OCI-LY3 (cell line): ENCODE results near the gene CD72.

Experiments used
- H2AFZ ChIP-seq: fragments of 200-600, 300-600 bp; shearing (Covaris generic); 2 replicates; pipeline ENCODE4 v1.6.0; 2014; ENCODE audit warnings: antibody characterized with exemption, low read depth, low read length
- H3K27ac ChIP-seq: fragments of 200-600, 300-600 bp; sonication (generic); 2 replicates; pipeline ENCODE4 v1.5.1; 2014; ENCODE audit warnings: mild to moderate bottlenecking, low read length, moderate library complexity, mixed read lengths
- H3K27me3 ChIP-seq: fragments of 200-600, 300-600 bp; sonication (generic); 2 replicates; pipeline ENCODE4 v1.6.1; 2014; ENCODE audit warnings: low read depth, low read length, mixed read lengths
- H3K36me3 ChIP-seq: fragments of 200-600, 300-600 bp; sonication (generic); replicated peaks from 2 replicates; pipeline ENCODE3; 2014; ENCODE audit warnings: low read depth, low read length, mixed read lengths
- H3K4me1 ChIP-seq: fragments of 300-600, 200-600 bp; sonication (generic); 2 replicates; pipeline ENCODE4 v1.6.1; 2014; ENCODE audit warnings: low read length, mixed read lengths
- H3K4me2 ChIP-seq: fragments of 200-600, 300-600 bp; sonication (generic); 2 replicates; pipeline ENCODE4 v1.6.1; 2014; ENCODE audit warnings: low read length, mixed read lengths
- H3K4me3 ChIP-seq: fragments of 300-600, 200-600 bp; sonication (generic); 2 replicates; pipeline ENCODE4 v1.5.1; 2014; ENCODE audit warnings: antibody characterized with exemption, mild to moderate bottlenecking, low read length, moderate library complexity
- H3K79me2 ChIP-seq: fragments of 300-600, 200-600 bp; shearing (Covaris generic); 2 replicates; pipeline ENCODE4 v1.6.1; 2014; ENCODE audit warnings: mild to moderate bottlenecking, low read length, mixed read lengths
- H3K9ac ChIP-seq: fragments of 300-600, 200-600 bp; shearing (Covaris generic); 2 replicates; pipeline ENCODE4 v1.6.0; 2014; ENCODE audit warnings: mild to moderate bottlenecking, low read length, moderate library complexity
- H3K9me3 ChIP-seq: fragments of 200-600, 300-600 bp; shearing (Covaris generic); 2 replicates; pipeline ENCODE4 v1.6.1; 2014; ENCODE audit warnings: low read length, mixed read lengths; ENCODE audit not compliant: insufficient read depth
- H4K20me1 ChIP-seq: fragments of 200-600, 300-600 bp; sonication (generic); 2 replicates; pipeline ENCODE4 v1.6.1; 2016; ENCODE audit warnings: low read length, mixed read lengths; ENCODE audit not compliant: insufficient read depth
- EZH2phosphoT487 ChIP-seq: fragments of 200-600 bp; shearing (Covaris generic); IDR thresholded peaks from 2 replicates; pipeline ENCODE4 v1.6.1; 2018; ENCODE audit warnings: antibody characterized with exemption, mixed run types, low read depth
- TF ChIP-seq, protein P1 (sequence below): fragments of 200-600, 300-600 bp; sonication (generic); IDR thresholded peaks from 2 replicates; pipeline ENCODE4 v1.5.1; 2014; ENCODE audit warnings: antibody characterized with exemption, low read length, low read depth

CD72 gene

GRCh38 chr9:35652829-35653209 lies 34.6 kb upstream of the CD72 start:
- Histone ChIP-seq H3K4me1 (peaks cover 54% of the 10 kb centered on the region), H3K27ac (no peak overlapping the region), H3K4me3 (no peak overlapping the region), H2AFZ (no peak overlapping the region), H3K27me3 (no peaks in the 10 kb centered on the region), H3K36me3 (no peaks in the 10 kb centered on the region), H3K9ac (no peak overlapping the region), H3K79me2 (peaks cover 10% of the 10 kb centered on the region), H4K20me1 (no peaks in the 10 kb centered on the region), H3K4me2 (no peak overlapping the region), H3K9me3 (no peaks in the 10 kb centered on the region)
- TF ChIP-seq, protein P1, sequence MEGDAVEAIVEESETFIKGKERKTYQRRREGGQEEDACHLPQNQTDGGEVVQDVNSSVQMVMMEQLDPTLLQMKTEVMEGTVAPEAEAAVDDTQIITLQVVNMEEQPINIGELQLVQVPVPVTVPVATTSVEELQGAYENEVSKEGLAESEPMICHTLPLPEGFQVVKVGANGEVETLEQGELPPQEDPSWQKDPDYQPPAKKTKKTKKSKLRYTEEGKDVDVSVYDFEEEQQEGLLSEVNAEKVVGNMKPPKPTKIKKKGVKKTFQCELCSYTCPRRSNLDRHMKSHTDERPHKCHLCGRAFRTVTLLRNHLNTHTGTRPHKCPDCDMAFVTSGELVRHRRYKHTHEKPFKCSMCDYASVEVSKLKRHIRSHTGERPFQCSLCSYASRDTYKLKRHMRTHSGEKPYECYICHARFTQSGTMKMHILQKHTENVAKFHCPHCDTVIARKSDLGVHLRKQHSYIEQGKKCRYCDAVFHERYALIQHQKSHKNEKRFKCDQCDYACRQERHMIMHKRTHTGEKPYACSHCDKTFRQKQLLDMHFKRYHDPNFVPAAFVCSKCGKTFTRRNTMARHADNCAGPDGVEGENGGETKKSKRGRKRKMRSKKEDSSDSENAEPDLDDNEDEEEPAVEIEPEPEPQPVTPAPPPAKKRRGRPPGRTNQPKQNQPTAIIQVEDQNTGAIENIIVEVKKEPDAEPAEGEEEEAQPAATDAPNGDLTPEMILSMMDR = no peak
- TF ChIP-seq EZH2phosphoT487 = no peak

DNA sequence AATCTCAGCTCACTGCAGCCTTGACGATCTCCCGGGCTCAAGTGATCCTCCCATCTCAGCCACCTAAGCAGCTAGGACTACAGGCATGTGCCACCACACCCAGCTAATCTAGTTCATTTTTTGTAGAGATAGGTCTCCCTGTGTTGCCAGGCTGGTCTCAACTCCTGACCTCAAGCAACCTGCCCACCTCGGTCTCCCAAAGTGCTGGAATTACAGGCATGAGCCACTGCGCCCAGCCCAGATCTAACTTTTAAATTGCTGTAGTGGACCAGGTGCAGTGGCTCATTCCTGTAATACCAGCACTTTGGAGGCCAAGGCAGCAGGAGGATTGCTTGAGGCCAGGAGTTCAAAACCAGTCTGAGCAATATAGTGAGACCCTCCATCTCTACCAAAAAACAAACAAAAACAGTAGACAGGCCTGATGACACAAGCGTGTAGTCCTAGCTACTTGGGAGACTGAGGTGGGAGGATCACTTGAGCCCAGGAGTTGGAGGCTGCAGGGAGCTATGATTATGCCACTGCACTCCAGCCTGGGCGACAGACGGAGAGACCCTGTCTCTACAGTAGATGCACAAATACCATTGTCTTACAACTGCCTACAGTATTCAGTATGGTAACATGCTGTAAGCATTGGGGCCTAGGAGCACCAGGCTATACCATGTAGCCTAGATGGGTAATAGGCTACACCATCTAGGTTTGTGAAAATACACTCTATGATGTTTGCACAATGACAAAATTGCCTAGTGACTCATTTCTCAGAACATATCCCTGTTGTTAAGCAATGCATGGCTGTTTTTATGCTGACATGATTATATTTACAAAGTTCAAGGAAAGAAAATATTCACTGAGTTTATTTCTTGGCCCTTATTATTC lies 34.0 kb upstream of the CD72 start:
- TF ChIP-seq EZH2phosphoT487 = no peak
- TF ChIP-seq, protein P1 = no peak
- Histone ChIP-seq H3K9ac (no peak overlapping the region), H3K27me3 (no peaks in the 10 kb centered on the region), H3K9me3 (no peaks in the 10 kb centered on the region), H3K27ac (no peak overlapping the region), H3K79me2 (peaks cover 10% of the 10 kb centered on the region), H4K20me1 (no peaks in the 10 kb centered on the region), H3K4me3 (no peak overlapping the region), H3K4me1 (peaks cover 56% of the 10 kb centered on the region), H3K36me3 (no peaks in the 10 kb centered on the region), H3K4me2 (peak overlapping the region; percentile 6; the same call in 1 of the 2 replicates), H2AFZ (no peak overlapping the region)

DNA sequence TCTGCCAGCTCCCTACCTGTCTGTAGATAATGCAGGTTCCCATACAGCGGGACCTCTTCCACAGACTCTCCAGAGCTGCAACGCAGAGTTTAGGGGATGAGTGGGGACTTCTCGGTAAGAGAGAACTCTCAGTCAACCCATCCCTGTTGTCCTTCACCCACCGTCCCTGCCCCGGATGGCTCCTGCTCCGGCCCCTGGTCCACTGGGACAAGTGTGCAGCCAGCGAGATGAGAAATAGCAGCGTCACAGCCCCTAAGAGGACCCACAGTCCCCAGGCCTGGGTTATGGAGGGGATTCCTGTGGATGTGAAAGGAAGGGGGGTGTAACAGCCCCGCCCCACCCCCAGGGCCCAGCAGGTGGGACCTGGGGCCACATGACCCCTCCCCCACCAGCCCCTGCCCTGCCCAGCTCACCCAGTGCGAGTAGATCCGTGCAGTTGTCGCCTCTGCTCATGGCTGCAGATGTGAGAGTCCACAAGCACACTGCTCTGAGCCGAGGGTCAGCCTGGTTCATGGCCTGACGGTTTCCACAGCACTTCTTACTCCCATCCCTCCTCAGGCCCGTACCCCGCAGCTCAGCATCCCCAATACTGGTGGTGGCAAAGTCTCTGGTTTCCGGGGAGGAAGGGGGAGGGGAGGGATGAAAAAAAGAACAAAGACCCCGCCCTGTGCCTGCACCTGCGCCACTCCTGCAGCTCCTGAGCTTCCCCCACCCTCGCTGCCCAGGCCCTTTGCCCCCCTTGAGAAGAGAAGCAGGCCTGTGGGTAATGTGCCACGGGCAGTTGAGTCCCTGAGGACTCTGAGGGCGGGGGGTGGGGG lies 32.3 kb upstream of the CD72 start, which contains the start of gene SIT1:
Gene SIT1 (minus strand): TSS at position 591 of the 818 bp plus-strand sequence. CDS start 78 bp downstream, at position 513.
- H3K4me3 ChIP-seq = peak within 1 kb of the TSS; percentile 88
- H2AFZ ChIP-seq = peak within 1 kb of the TSS; percentile 73
- no peaks in the 10 kb centered on the region for H3K9me3 ChIP-seq
- H3K79me2 ChIP-seq = peaks cover 10% of the 10 kb centered on the region
- no peaks in the 10 kb centered on the region for H3K27me3 ChIP-seq
- peak within 1 kb of the TSS; percentile 89 for H3K9ac ChIP-seq
- H3K4me1 ChIP-seq = peaks cover 58% of the 10 kb centered on the region
- no peak for TF ChIP-seq EZH2phosphoT487
- TF ChIP-seq, protein P1 = no peak
- peak within 1 kb of the TSS; percentile 66 for H3K27ac ChIP-seq
- H3K4me2 ChIP-seq = peak within 1 kb of the TSS; percentile 99
- H4K20me1 ChIP-seq = no peaks in the 10 kb centered on the region
- no peaks in the 10 kb centered on the region for H3K36me3 ChIP-seq
